Smooth muscle cell (in vitro differentiated cells): ENCODE results near the gene B3GAT1. TPM values are rescaled to one million over a fixed set of nuclear protein-coding genes. Genes with fewer than 3 reads are reported as not detected.

Experiments used
- DNase-seq: peaks from one replicate; lab custom pipeline; 2025; ENCODE audit not compliant: unreplicated experiment; lab: John Stamatoyannopoulos, UW
- H2AFZ ChIP-seq: fragments of 200-600 bp; sonication (generic); 2 replicates; pipeline ENCODE4 v1.6.0; 2016; ENCODE audit warnings: antibody characterized with exemption, low read depth, mild to moderate bottlenecking
- H3F3A ChIP-seq: fragments of 200-600 bp; sonication (generic); 2 replicates; pipeline ENCODE4 v1.6.0; 2017; ENCODE audit warnings: antibody characterized with exemption, low read depth
- H3K27ac ChIP-seq: fragments of 200-600 bp; sonication (generic); 2 replicates; pipeline ENCODE4 v1.5.1; 2016; ENCODE audit warnings: low read depth, mild to moderate bottlenecking
- H3K27me3 ChIP-seq: fragments of 200-600 bp; sonication (generic); 2 replicates; pipeline ENCODE4 v1.6.1; 2016; ENCODE audit warnings: low read depth, mild to moderate bottlenecking
- H3K36me3 ChIP-seq: fragments of 200-600 bp; sonication (generic); 2 replicates; pipeline ENCODE4 v1.5.1; 2016; ENCODE audit warnings: low read depth
- H3K4me1 ChIP-seq: fragments of 200-600 bp; sonication (generic); 2 replicates; pipeline ENCODE4 v1.5.1; 2016; ENCODE audit warnings: low read depth
- H3K4me2 ChIP-seq: fragments of 200-600 bp; sonication (generic); 2 replicates; pipeline ENCODE4 v1.6.0; 2016; ENCODE audit warnings: mild to moderate bottlenecking
- H3K4me3 ChIP-seq: fragments of 200-600 bp; sonication (generic); 2 replicates; pipeline ENCODE4 v1.5.1; 2016; ENCODE audit warnings: mild to moderate bottlenecking
- H3K79me2 ChIP-seq: fragments of 200-600 bp; sonication (generic); 2 replicates; pipeline ENCODE4 v1.6.0; 2016; ENCODE audit warnings: low read depth, mild to moderate bottlenecking
- H3K9ac ChIP-seq: fragments of 200-600 bp; sonication (generic); 2 replicates; pipeline ENCODE4 v1.6.0; 2016; ENCODE audit warnings: low read depth
- H3K9me3 ChIP-seq: fragments of 200-600 bp; sonication (generic); replicated peaks from 2 replicates; pipeline ENCODE4 v1.5.1; 2016; ENCODE audit warnings: low read depth
- H4K20me1 ChIP-seq: fragments of 200-600 bp; sonication (generic); 2 replicates; pipeline ENCODE4 v1.6.0; 2016; ENCODE audit warnings: low read depth
- CTCF ChIP-seq: fragments of 200-600 bp; sonication (generic); IDR thresholded peaks from 2 replicates; pipeline ENCODE4 v1.5.1; 2017; ENCODE audit warnings: borderline replicate concordance, mild to moderate bottlenecking, antibody characterized with exemption; ENCODE audit not compliant: insufficient read depth, poor library complexity, severe bottlenecking
- WGBS: methylation state at CpG from one replicate; pipeline ENCODE4 v1.1.7; 2016; ENCODE audit warnings: low lambda C conversion rate; 5-methylcytosine and 5-hydroxymethylcytosine counted together
- polyA plus RNA-seq: library from polyadenylated mRNA; unstranded; fragments of >200 nt; fragmentation: Nextera tagmentation; extraction: Ambion mirVana; gene quantifications from 2 replicates; pipeline ENCODE4 v1.2.1, GENCODE V29; 2016
- total RNA-seq: library from RNA; depleted of rRNA; stranded (reverse); fragments of >200 nt; gene quantifications from 2 replicates; pipeline ENCODE4 v1.2.3, GENCODE V29; 2014

B3GAT1 gene
- total and polyA plus RNA-seq, 2 experiments from 2014 or later: not detected

- WGBS: 72% methylated on average over 14 of the region's 14 CpGs
- DNase-seq: no peak
- peaks cover 11% of the 10 kb centered on the region for H3K4me1 ChIP-seq
- no peak overlapping the region for H2AFZ ChIP-seq
- TF ChIP-seq CTCF: no peak
- no peaks in the 10 kb centered on the region for H4K20me1 ChIP-seq
- no peaks in the 10 kb centered on the region for H3K79me2 ChIP-seq
- no peak overlapping the region for H3K4me3 ChIP-seq
- H3K9me3 ChIP-seq: no peaks in the 10 kb centered on the region
- no peak overlapping the region for H3K9ac ChIP-seq
- no peaks in the 10 kb centered on the region for H3F3A ChIP-seq
- H3K27me3 ChIP-seq: peaks cover 41% of the 10 kb centered on the region
- H3K4me2 ChIP-seq: no peak overlapping the region
- no peaks in the 10 kb centered on the region for H3K36me3 ChIP-seq
- H3K27ac ChIP-seq: no peak overlapping the region
Measured at GRCh38 chr11:134417871-134418840, 6.1 kb upstream of the B3GAT1 start.

DNA sequence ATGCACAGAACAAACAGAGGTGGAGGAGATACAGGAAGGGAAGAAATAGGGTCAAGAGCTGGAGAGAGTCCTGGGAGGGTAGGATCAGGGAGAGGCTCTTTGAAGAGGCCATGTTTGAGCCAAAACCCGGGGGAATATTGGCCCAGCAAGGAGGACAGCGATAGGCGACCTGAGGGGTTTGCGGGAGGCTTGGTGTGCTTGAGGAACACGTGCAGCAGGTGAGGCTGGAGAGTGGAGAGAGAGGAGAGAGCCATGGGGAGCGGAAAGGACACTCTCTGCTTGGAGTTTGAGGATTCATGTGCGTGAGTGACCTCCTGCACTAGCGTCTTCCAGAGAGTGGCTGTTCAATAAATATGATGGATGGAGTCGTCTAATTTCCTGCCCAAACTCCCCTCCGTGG, 4.7 kb upstream of the B3GAT1 start:
- Histone ChIP-seq H3K27ac (no peak overlapping the region), H3K4me1 (peaks cover 11% of the 10 kb centered on the region), H3K79me2 (no peaks in the 10 kb centered on the region), H3K36me3 (no peaks in the 10 kb centered on the region), H2AFZ (no peak overlapping the region), H3K9ac (no peak overlapping the region), H3K27me3 (peaks cover 47% of the 10 kb centered on the region), H3K4me2 (no peak overlapping the region), H4K20me1 (no peaks in the 10 kb centered on the region), H3F3A (no peaks in the 10 kb centered on the region), H3K9me3 (no peaks in the 10 kb centered on the region), H3K4me3 (no peak overlapping the region)
- TF ChIP-seq CTCF: no peak
- 84% methylated on average over 10 of the region's 10 CpGs for WGBS
- DNase-seq: no peak

GRCh38 chr11:134414766-134415765, 3.0 kb upstream of the B3GAT1 start:
- WGBS: 60% methylated on average over 17 of the region's 17 CpGs
- Histone ChIP-seq H3K4me2 (no peak overlapping the region), H3K27me3 (peaks cover 63% of the 10 kb centered on the region), H3F3A (no peaks in the 10 kb centered on the region), H3K36me3 (no peaks in the 10 kb centered on the region), H2AFZ (no peak overlapping the region), H3K79me2 (no peaks in the 10 kb centered on the region), H3K9me3 (no peaks in the 10 kb centered on the region), H3K9ac (no peak overlapping the region), H3K27ac (no peak overlapping the region), H4K20me1 (no peaks in the 10 kb centered on the region), H3K4me1 (peaks cover 11% of the 10 kb centered on the region), H3K4me3 (no peak overlapping the region)
- TF ChIP-seq CTCF: no peak
- no peak for DNase-seq
